NK-92 treated with Interleukin-12 subunit alpha and Interleukin-12 subunit beta, amount 100 ng/mL, for 24 hours (cell line): ENCODE measurements around the gene FIGNL2.
"Not testable (repeated sequence)": the region's sequence is repeated elsewhere in the genome, so short reads cannot be mapped to it uniquely, and the experiment has no call there.

Experiments used
- DNase-seq: peaks from one replicate; lab custom pipeline; 2025; lab: John Stamatoyannopoulos, UW

The FIGNL2 gene, protein sequence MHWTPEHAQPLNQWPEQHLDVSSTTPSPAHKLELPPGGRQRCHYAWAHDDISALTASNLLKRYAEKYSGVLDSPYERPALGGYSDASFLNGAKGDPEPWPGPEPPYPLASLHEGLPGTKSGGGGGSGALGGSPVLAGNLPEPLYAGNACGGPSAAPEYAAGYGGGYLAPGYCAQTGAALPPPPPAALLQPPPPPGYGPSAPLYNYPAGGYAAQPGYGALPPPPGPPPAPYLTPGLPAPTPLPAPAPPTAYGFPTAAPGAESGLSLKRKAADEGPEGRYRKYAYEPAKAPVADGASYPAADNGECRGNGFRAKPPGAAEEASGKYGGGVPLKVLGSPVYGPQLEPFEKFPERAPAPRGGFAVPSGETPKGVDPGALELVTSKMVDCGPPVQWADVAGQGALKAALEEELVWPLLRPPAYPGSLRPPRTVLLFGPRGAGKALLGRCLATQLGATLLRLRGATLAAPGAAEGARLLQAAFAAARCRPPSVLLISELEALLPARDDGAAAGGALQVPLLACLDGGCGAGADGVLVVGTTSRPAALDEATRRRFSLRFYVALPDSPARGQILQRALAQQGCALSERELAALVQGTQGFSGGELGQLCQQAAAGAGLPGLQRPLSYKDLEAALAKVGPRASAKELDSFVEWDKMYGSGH

DNA sequence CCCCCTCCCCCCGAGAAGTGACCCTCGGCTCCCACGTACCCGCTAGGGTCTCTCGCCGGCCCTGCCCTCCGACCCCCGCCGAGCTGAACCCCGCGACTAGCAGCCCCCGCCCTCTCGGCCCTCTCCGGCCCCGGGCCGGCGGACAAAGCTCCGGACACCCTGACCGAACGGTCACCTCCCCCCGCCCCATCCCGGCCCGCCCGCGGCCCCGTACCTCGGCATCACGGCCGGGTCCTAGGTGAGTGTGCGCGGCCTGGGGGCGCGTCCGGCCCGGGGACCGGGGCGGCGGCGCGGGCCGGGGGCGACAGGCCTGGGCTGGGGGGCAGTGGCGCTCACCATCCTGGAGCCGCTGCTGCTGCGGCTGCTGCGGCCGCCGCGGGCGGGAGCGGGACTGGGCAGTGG, at the start of gene FIGNL2:
TSS of gene FIGNL2 (minus strand) at position 393 of the 402 bp plus-strand sequence. CDS start 26,305 bp downstream, outside the sequence.
- DNase-seq: no peak

DNA sequence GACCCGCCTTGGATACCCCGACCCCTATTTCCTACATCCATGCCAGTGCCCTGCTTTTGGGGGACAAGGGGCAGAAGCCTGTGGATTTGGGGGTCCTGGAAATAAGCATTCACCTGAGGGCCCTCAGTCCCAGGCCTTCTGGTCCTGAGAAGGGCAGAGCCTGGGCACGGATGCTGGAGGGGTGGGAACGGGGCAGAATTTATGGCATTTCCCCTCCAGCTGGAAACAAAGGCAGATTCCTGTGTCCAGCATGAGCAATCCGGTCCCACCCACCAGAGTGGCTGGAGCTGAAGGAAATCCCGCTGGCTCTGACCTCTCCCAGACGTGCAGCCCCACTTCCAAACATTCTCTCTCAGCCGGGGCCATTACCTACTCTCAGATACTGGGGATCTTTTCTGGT, 48.7 kb upstream of the FIGNL2 start:
- no peak for DNase-seq

DNA sequence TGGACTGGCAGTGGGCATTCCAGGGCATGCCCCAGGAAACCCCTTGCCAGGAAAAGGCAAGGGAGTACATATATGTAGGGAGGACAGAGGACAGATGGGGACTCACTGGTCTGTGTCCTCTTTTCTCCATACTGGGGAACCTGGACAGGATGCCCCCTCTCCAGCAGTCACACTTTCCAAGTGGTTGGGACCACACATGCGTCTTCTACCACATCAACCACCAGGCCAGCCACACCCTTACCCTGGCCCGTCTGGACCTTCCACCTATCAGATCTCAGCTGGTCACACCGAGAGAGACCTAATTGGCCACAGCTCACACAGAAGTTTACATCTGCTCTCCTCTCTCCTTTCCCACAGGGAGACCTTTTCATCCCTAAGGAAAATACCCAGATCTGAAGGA, 47.7 kb upstream of the FIGNL2 start:
- DNase-seq: no peak

DNA sequence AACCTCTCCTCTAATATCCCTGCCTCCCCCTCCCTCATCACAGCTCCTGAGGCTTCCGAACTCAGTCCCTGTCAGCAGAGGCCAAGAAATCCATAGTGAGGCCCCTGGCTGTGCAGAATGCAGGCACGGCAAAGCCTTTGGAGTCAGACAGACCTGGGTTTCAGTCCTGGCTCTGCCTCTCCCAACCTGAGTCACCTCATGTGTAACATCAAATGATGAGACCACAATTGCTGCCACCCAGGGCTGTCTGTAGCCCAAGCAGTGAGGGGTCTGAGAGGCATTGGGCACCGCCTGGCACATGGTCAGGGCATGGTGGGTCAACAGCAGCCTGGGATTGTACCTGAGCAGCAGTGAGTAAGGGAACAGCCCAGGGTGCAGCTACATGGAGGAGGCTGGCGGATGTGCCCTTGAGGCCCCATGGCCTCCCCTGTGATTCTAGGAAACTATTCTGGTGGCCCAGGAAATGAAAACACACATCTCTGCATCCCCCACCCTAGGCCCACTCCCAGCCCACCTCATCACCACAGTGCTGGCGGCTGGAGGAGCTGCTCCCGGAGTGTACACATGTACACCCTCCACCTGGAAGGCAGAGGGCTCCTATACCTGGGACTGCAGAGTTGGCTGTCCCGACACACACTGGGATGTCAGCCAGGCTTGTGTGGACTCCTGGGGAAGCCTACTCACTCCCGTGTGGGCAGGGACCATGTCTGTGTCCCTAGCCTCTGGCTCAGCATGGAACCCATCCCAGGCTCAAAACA, 47.0 kb upstream of the FIGNL2 start:
- no peak for DNase-seq

DNA sequence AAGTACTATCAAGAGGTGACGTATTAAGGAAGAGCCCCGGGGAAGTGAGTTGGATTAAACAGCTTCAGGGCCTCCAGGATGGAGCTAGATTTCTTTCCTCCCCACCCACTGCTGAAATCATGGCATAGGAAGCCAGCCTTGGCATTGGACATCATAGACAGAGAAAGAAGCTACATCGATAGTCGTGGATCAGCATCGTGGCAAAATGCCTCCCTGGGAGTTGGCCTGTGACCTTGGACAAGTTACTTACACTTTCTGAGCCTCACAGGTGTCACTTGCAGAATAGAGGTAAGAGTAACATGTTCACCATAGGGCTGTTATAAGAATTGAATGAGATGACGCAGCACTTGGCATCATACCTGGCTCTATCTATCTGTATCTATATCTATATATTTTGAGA, 45.3 kb upstream of the FIGNL2 start:
- DNase-seq: no peak

DNA sequence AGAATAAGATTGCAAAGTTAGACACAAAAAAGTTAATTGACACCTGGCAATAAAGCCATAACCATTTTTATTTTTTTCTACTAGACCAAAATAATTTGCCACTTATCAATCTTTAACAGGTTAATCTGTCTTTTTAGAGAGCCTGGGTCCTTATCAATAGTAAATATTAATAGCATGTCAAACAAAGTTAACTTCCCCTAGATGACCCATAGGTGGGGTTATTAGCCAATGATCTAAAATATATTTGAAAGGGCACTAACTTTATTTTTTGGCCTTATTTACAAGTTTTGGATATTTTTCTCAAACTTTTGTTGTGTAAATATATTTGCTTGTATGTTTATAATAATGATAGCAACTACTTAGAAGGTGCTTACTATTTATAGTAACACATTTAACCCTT, 43.3 kb upstream of the FIGNL2 start:
- DNase-seq: no peak

DNA sequence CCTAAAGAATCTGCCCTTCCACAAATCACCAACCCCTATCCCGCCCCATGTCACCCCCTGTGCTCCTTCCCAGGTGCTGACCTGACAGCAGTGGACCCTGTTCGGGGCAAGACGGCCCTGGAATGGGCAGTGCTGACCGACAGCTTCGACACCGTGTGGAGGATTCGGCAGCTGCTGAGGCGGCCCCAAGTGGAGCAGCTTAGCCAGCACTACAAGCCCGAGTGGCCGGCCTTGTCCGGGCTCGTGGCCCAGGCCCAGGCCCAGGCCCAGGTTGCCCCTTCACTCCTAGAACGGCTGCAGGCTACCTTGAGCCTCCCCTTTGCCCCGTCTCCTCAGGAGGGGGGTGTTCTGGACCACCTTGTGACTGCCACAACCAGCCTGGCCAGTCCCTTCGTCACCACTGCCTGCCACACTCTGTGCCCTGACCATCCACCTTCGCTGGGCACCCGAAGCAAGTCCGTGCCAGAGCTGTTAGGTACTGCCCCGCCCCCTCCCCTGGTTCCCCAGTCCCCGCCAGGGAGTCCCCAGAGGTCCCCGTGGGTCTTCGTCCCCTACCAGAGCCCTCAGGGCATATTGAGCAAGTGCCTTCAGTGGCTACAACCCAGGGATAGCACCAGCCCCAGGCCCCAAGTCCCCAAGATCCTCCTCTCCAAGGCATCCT, 42.1 kb upstream of the FIGNL2 start:
- DNase-seq: no peak

DNA sequence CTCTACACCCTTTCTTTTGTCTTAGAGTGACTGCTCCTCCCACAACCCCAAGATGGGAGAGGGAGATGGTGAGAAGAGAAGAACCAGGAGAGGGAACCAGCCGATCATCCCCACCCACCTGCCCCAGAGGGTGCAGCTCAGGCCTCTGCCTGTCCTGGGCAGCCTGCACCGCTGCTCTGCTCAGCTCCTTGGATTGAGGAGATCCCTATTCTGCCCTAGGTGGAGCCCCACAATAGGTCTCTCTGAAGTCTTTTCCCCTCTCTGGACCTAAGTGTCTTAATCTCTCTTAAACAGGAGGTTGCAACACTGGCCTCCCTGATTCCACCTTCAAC, 41.6 kb upstream of the FIGNL2 start:
- DNase-seq: no peak

DNA sequence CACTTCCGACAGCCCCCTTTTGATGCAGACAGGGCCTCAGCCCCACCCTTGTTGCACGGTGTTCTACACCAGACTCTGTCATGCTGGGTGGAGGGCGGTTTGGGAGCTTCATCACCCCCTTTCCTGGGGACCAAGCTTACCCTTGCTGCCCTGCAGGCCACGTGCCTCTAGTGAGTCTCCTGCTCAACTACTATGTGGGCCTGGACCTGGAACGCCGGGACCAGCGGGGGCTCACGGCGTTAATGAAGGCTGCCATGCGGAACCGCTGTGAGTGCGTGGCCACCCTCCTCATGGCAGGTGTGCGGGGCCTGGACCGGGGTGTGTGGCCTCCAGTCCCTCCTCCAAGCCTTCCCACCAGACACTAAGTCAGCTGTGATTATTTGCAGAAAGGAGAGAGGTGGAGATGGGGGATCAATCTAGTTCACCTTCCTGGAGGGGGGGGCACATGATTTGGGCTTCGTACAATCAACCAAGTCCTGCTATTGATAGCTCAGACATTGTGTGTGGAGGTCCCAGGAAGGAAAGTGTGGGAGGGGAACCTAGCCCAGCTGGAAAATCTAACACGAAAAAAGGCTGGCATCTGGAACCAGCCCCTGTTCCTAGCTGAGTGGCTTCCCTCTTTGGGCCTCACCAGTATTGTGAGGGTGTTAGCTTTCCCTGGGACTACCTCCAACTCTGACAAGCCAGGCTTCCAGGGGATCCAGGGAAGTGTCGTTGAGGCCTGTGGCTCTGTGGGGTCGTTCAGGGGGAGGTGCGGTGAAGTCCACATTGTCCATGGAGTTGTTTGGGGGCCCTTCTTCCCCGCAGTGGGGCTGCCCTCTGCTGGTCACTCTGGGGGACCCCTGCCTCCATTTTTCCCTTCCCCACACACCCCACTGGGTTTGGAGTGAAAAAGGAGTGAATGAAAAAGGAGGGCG, 41.0 kb upstream of the FIGNL2 start:
- no peak for DNase-seq

DNA sequence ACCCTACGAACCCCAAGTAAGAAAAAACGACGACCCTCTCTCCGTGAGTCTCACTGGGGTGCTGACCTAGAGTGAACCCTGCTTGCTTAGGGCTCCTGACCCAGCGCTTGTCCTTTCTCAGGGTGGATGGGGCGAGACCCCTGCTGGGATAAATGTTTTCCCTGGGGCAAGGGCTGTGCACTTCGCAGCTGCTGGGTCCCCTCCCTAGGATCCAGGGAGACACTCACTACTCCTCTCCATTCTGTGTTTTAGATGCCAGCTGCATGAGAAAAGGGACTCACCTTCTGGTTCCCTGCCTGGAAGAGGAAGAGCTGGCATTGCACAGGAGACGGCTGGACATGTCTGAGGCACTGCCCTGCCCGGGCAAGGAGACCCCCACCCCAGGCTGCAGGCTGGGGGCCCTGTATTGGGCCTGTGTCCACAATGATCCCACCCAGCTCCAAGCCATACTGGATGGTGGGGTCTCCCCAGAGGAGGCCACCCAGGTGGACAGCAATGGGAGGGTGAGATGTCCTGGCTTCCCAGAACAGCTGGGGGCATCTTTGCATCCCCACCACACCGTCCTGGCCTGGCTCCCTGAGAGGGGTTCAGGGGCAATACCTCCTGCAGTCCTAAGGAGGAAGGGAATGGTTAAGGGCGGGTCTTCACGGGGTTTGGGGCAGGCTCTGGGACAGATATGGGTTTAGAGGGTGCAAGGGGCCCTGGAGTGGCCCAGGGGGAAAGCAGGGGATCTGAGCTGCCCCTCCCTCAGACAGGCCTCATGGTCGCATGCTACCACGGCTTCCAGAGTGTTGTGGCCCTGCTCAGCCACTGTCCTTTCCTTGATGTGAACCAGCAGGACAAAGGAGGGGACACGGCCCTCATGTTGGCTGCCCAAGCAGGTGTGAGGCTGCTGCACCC, 40.0 kb upstream of the FIGNL2 start:
- no peak for DNase-seq

DNA sequence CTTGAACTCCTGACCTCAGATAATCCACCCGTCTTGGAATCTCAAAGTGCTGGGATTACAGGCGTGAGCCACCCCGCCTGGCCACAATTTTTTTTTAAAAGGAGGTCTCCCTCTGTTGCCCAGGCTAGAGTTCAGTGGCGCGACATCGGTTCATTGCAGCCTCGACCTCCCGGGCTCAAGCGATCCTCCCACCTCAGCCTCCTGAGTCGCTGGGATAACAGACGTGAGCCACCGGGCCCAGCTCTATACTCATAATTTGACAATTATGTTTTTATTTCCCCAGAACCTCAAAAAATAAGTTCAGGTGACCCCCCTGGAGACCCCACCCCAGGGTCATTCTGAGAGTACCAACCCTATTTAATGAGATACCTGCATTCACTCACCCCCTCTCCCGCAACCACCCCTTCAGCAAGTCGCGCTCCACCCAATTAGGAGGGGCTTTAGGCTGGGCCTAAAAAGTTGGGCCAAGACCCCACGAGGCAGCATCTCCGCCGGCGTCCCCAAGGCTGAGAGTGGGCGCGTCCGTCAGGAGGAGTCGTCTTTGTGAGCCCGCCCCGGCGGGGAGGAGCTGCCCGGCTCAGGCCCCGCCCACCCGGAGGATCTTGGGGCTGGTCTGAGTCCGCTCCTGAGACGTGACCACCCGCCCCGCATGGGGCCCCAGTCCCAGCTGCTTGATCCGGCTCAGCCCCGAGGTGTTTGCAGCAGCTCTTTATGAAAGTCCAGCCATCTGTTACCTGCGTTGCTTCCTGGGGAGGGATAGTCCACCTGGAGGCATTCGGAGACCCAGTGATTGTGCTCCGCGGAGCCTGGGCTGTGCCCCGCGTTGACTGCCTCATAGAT, 39.2 kb upstream of the FIGNL2 start, which contains the start of gene ANKRD33:
TSS of gene ANKRD33 (plus strand) at position 628 of the 840 bp plus-strand sequence. CDS start at position 712, 84 bp downstream.
- no peak for DNase-seq

DNA sequence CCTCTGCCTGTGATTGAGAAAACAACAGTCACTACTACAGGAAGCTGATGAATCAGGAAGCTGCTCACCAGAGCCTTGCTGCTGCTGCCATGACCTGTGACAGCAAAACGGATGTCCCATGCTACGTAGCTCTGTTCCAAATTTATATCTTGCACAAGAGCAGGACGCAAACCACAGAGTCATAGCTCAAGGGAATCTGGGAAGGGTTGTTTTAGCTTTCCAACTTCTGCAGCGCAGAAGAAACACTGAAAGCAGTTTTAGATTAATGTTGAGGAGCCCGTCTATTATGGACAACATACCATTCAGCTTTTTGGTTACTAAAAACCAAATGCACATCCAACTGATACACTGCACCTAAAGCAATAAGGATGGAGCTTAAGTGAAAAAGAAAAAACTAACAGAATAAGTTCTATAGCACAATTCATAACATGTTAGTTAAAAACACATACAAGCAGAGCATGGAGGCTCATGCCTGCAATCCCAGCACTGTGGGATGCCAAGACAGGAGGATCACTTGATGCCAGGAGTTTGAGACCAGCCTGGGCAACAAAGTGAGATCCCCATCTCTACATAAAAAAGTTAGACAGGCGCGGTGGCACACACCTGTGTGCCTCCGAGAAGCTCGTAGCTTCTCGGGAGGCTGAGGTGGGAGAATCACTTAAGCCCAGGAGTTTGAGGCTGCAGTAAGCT, 37.6 kb upstream of the FIGNL2 start:
- peak; percentile 22 for DNase-seq

DNA sequence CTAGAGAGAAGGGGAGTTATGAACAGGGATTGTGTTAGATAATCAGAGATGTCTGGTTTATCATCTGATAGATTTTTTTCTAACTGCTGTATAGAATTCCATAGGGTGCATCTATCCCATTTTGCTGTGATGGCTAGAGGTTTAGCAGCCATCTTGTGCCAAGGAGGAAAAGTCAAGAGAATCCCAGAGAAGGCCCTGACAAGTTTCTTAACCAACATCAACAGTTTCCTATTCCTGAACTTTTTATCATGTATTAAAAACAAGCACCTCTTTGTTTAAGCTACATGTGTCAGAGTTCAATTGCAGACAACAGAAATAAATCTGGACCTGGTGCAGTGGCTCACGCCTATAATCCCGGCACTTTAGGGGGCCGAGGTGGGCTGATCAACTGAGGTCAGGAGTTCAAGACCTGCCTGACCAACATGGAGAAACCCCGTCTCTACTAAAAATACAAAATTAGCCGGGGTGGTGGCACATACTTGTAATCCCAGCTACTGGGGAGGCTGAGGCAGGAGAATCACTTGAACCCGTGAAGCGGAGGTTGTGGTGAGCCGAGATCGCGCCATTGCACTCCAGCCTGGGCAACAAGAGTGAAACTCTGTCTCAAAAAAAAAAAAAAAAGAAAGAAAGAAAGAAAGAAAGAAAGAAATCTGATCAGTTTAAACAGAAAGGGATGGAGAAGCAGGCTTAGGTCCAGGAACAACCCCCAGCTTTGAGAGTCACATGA, 36.9 kb upstream of the FIGNL2 start:
- not testable (repeated sequence) for DNase-seq

DNA sequence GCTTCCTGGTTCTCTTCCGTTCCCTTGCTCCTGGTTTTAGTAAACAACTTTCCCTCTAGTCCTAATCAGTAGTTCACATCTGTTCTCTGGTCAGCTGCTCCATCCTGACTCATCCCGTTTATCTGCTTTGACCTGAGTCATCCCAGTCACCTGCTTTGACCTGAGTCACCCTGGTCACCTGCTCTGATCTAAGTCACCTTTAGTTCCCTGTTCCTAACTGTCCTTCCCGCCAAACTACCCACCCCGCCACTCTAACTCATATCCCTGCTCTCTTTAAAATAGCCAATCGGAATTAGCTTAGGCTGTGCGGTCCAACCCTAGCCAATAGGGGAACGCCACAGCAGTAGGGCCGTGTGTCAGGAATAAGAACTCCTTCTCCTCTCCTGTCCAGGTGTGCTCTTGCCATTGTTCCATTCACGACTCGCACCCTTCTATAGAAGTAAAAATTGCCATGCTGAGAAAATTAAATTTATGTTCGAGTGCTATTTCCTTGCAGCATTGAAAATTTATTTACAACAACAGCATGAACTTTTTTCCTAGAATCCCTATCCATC, 36.2 kb upstream of the FIGNL2 start:
- DNase-seq: no peak

DNA sequence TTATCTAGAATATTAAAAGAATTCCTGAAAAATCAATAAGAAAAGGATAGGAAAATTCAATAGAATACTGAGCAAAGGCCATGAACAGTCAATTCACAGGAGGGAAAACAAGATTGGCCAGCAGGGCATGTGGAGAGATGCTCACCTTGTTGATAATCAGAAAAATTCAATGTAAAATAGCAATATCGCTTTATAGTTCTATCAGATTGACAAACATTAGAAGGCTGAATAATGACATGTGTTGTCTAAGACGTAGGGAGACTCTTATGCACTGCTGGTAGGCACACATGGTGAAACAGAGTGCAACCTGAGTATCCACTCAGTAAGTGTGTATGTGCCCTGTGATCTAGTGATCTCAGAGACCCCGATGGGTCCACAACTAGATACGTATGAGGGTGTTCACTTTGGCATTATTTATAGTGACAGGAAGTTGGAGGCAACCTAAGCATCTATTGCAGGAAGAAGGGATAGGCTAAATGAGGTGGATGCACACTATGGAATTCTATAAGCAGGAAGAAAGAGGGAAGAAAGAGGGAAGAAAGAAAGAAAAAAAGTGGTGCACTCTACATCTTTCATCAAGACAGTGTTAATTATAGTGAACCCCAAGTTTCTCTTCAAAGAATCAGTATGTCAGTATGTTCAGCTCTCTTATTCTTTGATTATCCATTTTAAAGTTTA, 35.6 kb upstream of the FIGNL2 start:
- no peak for DNase-seq

DNA sequence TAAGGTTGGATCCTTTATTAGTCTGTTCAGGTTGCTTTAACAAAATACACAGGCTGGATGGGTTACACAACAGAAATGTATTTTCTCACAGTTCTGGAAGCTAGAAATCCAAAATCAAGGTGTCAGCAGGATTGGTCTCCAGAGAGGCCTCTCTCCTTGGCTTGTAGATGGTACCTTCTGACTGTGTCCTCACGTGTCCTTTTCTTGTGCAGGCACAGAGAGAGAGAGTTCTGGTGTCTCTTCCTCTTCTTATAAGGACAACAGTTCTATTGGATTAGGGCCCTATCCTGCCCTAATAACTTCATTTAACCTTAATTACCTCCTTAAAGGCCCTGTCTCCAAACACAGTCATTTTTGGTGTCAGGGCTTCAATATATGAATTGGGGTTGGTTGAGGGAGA, 34.8 kb upstream of the FIGNL2 start:
- no peak for DNase-seq

DNA sequence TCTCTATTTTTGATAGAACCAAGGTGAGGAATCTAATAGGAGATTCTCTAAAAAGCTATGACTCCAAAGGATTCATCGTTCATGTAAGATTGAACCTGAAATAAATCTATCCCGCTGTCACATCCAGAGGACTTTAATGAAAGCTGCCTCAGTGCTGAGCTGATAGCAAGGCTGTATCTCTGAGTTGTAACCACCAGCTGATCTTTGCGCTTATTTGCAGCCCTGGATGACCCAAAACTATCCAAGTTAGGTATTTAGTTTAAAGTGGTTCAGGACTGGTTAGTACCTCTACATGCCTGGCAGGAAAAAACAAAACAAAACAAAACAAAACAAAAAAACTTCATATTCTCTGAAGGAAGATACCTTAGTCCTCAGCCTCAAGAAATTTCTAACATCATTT, 30.6 kb upstream of the FIGNL2 start:
- no peak for DNase-seq
